RCC 7860 (cell line): ENCODE measurements around the gene TPX2.

Experiments
- DNase-seq: peaks from one replicate; pipeline ENCODE4 v3.0.0-alpha.2; 2015; ENCODE audit warnings: low spot score
- FAIRE-seq: peaks from 2 replicates; lab custom pipeline; 2012; peaks lifted over from hg19 to GRCh38; lab: Jason Lieb, UNC

TPX2 gene

GRCh38 chr20:31705598-31706597, 33.2 kb upstream of the TPX2 start:
- DNase-seq (no peak), FAIRE-seq (no peak)

GRCh38 chr20:31706607-31707257, 32.4 kb upstream of the TPX2 start:
- FAIRE-seq (no peak), DNase-seq (no peak)

- FAIRE-seq (no peak), DNase-seq (no peak)
Observed at GRCh38 chr20:31707258-31707615, 31.9 kb upstream of the TPX2 start.

GRCh38 chr20:31707994-31708735, 30.9 kb upstream of the TPX2 start:
- DNase-seq (no peak), FAIRE-seq (no peak)

- DNase-seq: no peak
- no peak for FAIRE-seq
Observed at GRCh38 chr20:31708736-31709534, 30.2 kb upstream of the TPX2 start.

- FAIRE-seq: no peak
- DNase-seq: no peak
Observed at GRCh38 chr20:31709939-31710338, 29.2 kb upstream of the TPX2 start.

- DNase-seq (no peak), FAIRE-seq (no peak)
Observed at GRCh38 chr20:31710423-31711108, 28.5 kb upstream of the TPX2 start.

- no peak for DNase-seq
- FAIRE-seq: no peak
Observed at GRCh38 chr20:31711179-31712111, 27.6 kb upstream of the TPX2 start.

GRCh38 chr20:31712112-31712553, 27.0 kb upstream of the TPX2 start:
- FAIRE-seq (no peak), DNase-seq (peak; percentile 7)

GRCh38 chr20:31712564-31713311, 26.4 kb upstream of the TPX2 start:
- FAIRE-seq: peak; percentile 90
- DNase-seq: peak; percentile 96

GRCh38 chr20:31713312-31714273, 25.5 kb upstream of the TPX2 start:
- DNase-seq (peak; percentile 87), FAIRE-seq (no peak)

- FAIRE-seq: no peak
Observed at GRCh38 chr20:31715766-31716165, 23.3 kb upstream of the TPX2 start.

GRCh38 chr20:31716351-31716750, 22.7 kb upstream of the TPX2 start:
- no peak for FAIRE-seq
- DNase-seq: no peak

More at GRCh38 chr20:31715766-31716165, 23.3 kb upstream of the TPX2 start:
- no peak for DNase-seq

GRCh38 chr20:31716818-31717477, 22.1 kb upstream of the TPX2 start:
- no peak for FAIRE-seq
- DNase-seq: no peak

- FAIRE-seq: no peak
Observed at GRCh38 chr20:31717478-31718201, 21.4 kb upstream of the TPX2 start.

More at GRCh38 chr20:31717478-31718201, 21.4 kb upstream of the TPX2 start:
- no peak for DNase-seq
